Measurements from ENCODE around the gene TSPO2.

DNA sequence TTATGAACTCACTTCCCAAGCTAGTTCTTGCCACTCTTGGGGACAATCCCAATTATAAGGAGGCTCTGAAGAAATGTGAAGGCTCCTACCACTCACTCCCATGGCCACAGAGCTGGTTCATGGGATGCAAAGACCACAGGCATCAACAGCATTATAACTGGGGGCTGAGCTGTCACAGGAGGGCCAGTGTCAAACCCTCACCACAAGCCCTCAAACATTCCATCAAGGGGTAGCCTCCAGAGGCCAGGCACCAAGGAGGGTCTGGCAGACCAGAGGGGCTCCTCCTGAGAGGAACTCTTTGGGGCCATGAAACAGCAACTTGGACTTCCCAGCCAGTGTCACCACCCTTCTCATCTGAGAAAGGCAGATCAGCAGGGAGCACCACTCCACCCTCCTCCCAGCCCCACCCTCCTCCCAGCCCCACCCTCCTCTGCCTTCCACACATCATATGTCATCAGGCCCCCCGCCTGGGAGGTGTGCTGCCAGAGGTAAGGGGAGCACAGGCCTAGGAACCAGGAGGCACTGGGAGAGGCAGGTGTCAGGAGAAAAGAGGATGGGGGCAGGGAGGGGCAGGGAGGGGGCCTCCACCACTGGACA, 1.2 kb upstream of the TSPO2 start:
- TF ChIP-seq, protein P1, sequence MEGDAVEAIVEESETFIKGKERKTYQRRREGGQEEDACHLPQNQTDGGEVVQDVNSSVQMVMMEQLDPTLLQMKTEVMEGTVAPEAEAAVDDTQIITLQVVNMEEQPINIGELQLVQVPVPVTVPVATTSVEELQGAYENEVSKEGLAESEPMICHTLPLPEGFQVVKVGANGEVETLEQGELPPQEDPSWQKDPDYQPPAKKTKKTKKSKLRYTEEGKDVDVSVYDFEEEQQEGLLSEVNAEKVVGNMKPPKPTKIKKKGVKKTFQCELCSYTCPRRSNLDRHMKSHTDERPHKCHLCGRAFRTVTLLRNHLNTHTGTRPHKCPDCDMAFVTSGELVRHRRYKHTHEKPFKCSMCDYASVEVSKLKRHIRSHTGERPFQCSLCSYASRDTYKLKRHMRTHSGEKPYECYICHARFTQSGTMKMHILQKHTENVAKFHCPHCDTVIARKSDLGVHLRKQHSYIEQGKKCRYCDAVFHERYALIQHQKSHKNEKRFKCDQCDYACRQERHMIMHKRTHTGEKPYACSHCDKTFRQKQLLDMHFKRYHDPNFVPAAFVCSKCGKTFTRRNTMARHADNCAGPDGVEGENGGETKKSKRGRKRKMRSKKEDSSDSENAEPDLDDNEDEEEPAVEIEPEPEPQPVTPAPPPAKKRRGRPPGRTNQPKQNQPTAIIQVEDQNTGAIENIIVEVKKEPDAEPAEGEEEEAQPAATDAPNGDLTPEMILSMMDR (conservative IDR thresholded peaks at IDR 0.05), result no peak
- no peak for TF ChIP-seq EZH2 (IDR thresholded peaks at IDR 0.05; ENCODE audit: low read depth)

Measured in PC-9 (cell line).